Measurements from ENCODE around the gene GAB2. TPM values are rescaled to one million over a fixed set of nuclear protein-coding genes. Genes with fewer than 3 reads are reported as not detected.
A peak's percentile ranks its signal among the peaks of the same experiment; 100 is the strongest.

GAB2 gene
- total and polyA plus RNA-seq, 2 of the 13 experiments (the other 11 are each of a cell fraction or from before 2014, with no cell fraction given) = 4.1 to 8.6 TPM

- TF ChIP-seq SALL1 (CRISPR knock-in tag; IDR thresholded peaks at IDR 0.05) = 0 out of 2 replicates have a peak, but pooled peaks have one; percentile 31
- TF ChIP-seq RARA (CRISPR knock-in tag; IDR thresholded peaks at IDR 0.05) = peak; percentile 70
- peak; percentile 48 for TF ChIP-seq HNF4A (CRISPR knock-in tag; IDR thresholded peaks at IDR 0.05)
- TF ChIP-seq ZBTB42 (CRISPR knock-in tag; IDR thresholded peaks at IDR 0.05) = no peak
- TF ChIP-seq MAZ (IDR thresholded peaks at IDR 0.05; ENCODE audit: borderline replicate concordance, low read depth, low read length) = no peak
- no peak for TF ChIP-seq MAZ (CRISPR knock-in tag; IDR thresholded peaks at IDR 0.05; ENCODE audit: low read depth)
- no peak for TF ChIP-seq MYNN (CRISPR knock-in tag; IDR thresholded peaks at IDR 0.05; ENCODE audit: low read depth)
- no peak for TF ChIP-seq PRDM10 (CRISPR knock-in tag; IDR thresholded peaks at IDR 0.05; ENCODE audit: low read depth)
- no peak for TF ChIP-seq FLYWCH1 (CRISPR knock-in tag; IDR thresholded peaks at IDR 0.05)
- TF ChIP-seq MXI1 (IDR thresholded peaks at IDR 0.05; ENCODE audit: borderline replicate concordance, low read depth, low read length) = no peak
- no peak for TF ChIP-seq ZNF24 (IDR thresholded peaks at IDR 0.05)
- TF ChIP-seq ZNF142 (CRISPR knock-in tag; IDR thresholded peaks at IDR 0.05) = no peak
- no peak for TF ChIP-seq ZNF782 (CRISPR knock-in tag; IDR thresholded peaks at IDR 0.05; ENCODE audit: borderline replicate concordance)
- no peak for TF ChIP-seq NFIB (CRISPR knock-in tag; IDR thresholded peaks at IDR 0.05; ENCODE audit: borderline replicate concordance)
- no peak for TF ChIP-seq ZMAT5 (CRISPR knock-in tag; IDR thresholded peaks at IDR 0.05; ENCODE audit: borderline replicate concordance, low read depth)
- TF ChIP-seq NR2F6 (IDR thresholded peaks at IDR 0.05) = no peak
- no peak for TF ChIP-seq NR2F6 (CRISPR knock-in tag; IDR thresholded peaks at IDR 0.05)
- no peak for TF ChIP-seq ZNF101 (CRISPR knock-in tag; IDR thresholded peaks at IDR 0.05; ENCODE audit: borderline replicate concordance, low read depth)
- TF ChIP-seq POGZ (CRISPR knock-in tag; IDR thresholded peaks at IDR 0.05) = peak; percentile 47; the same call in 1 of the 2 replicates
These were observed 89.7 kb downstream of the GAB2 start (continued) for GRCh38 chr11:78327945-78328344.
